Neural cell (in vitro differentiated cells): ENCODE data around the gene COQ7. TPM values are rescaled to one million over a fixed set of nuclear protein-coding genes. Genes with fewer than 3 reads are reported as not detected.

Experiments used
- H2AFZ ChIP-seq: fragments of 200-600, 300-800 bp; sonication (generic), shearing (Covaris generic); 2 replicates; pipeline ENCODE4 v1.6.0; 2014; ENCODE audit warnings: low read depth, mild to moderate bottlenecking, antibody characterized with exemption, low read length, moderate library complexity
- H3F3A ChIP-seq: fragments of 200-600 bp; shearing (Covaris generic); 2 replicates; pipeline ENCODE4 v1.6.1; 2016; ENCODE audit warnings: mild to moderate bottlenecking, moderate library complexity, mixed read lengths, antibody characterized with exemption, low read length; ENCODE audit not compliant: insufficient read depth, poor library complexity, severe bottlenecking
- H3K27ac ChIP-seq: fragments of 200-600, 300-800 bp; sonication (generic), shearing (Covaris generic); 2 replicates; pipeline ENCODE4 v1.5.1; 2014; ENCODE audit warnings: mild to moderate bottlenecking, low read length, moderate library complexity
- H3K27me3 ChIP-seq: fragments of 300-800, 200-600 bp; sonication (generic), shearing (Covaris generic); 2 replicates; pipeline ENCODE4 v1.6.0; 2014; ENCODE audit warnings: mild to moderate bottlenecking, low read depth, low read length, moderate library complexity; ENCODE audit not compliant: insufficient read depth
- H3K36me3 ChIP-seq: fragments of 300-800, 200-600 bp; sonication (generic), shearing (Covaris generic); 2 replicates; pipeline ENCODE4 v1.5.1; 2014; ENCODE audit warnings: mild to moderate bottlenecking, antibody characterized with exemption, low read length, moderate library complexity; ENCODE audit not compliant: insufficient read depth
- H3K4me2 ChIP-seq: fragments of 300-800, 200-600 bp; sonication (generic), shearing (Covaris generic); 2 replicates; pipeline ENCODE4 v1.6.0; 2014; ENCODE audit warnings: mild to moderate bottlenecking, low read length
- H3K4me3 ChIP-seq: fragments of 300-800, 200-600 bp; sonication (generic), shearing (Covaris generic); 2 replicates; pipeline ENCODE4 v1.5.1; 2014; ENCODE audit warnings: mild to moderate bottlenecking, low read length, moderate library complexity
- H3K79me2 ChIP-seq: fragments of 200-600 bp; shearing (Covaris generic); replicated peaks from 2 replicates; pipeline ENCODE4 v1.6.0; 2014; ENCODE audit warnings: mild to moderate bottlenecking, low read length, moderate library complexity; ENCODE audit not compliant: insufficient read depth
- H3K9ac ChIP-seq: fragments of 300-800, 200-600 bp; sonication (generic), shearing (Covaris generic); 2 replicates; pipeline ENCODE4 v1.6.1; 2016; ENCODE audit warnings: mild to moderate bottlenecking, low read length, mixed read lengths
- H3K9me2 ChIP-seq: fragments of 200-600 bp; shearing (Covaris generic); 2 replicates; pipeline ENCODE4 v1.6.1; 2016; ENCODE audit warnings: mild to moderate bottlenecking, low read length, mixed read lengths; ENCODE audit not compliant: insufficient read depth
- H3K9me3 ChIP-seq: fragments of 200-600, 300-800 bp; sonication (generic), shearing (Covaris generic); 2 replicates; pipeline ENCODE4 v1.6.1; 2016; ENCODE audit warnings: mild to moderate bottlenecking, mixed run types, low read length, moderate library complexity, mixed read lengths
- H4K20me1 ChIP-seq: fragments of 200-600 bp; shearing (Covaris generic); 2 replicates; pipeline ENCODE4 v1.6.1; 2016; ENCODE audit warnings: mild to moderate bottlenecking, mixed run types; ENCODE audit not compliant: insufficient read depth
- EP300 ChIP-seq: fragments of 450-650 bp; conservative IDR thresholded peaks from 2 replicates; pipeline ENCODE4 v1.6.1; 2014; ENCODE audit warnings: antibody characterized with exemption, mild to moderate bottlenecking, moderate library complexity; ENCODE audit not compliant: poor library complexity, severe bottlenecking
- EZH2 ChIP-seq: fragments of 200-600, 300-800 bp; shearing (Covaris generic), sonication (generic); IDR thresholded peaks from 2 replicates; pipeline ENCODE4 v1.6.1; 2014; ENCODE audit warnings: antibody characterized with exemption, low read length, borderline replicate concordance, mild to moderate bottlenecking; ENCODE audit not compliant: insufficient read depth, poor library complexity, severe bottlenecking
- MXI1 ChIP-seq: fragments of 450-650 bp; conservative IDR thresholded peaks from 2 replicates; pipeline ENCODE4 v1.6.1; 2014; ENCODE audit warnings: antibody characterized with exemption, mild to moderate bottlenecking; ENCODE audit not compliant: poor library complexity, severe bottlenecking
- POLR2AphosphoS5 ChIP-seq: IDR thresholded peaks from 2 replicates; pipeline ENCODE4 v1.6.1; 2012
- RAD21 ChIP-seq: fragments of 450-650 bp; conservative IDR thresholded peaks from 2 replicates; pipeline ENCODE4 v1.6.1; 2014; ENCODE audit warnings: antibody characterized with exemption, mild to moderate bottlenecking, moderate library complexity
- SMC3 ChIP-seq: fragments of 450-650 bp; conservative IDR thresholded peaks from 2 replicates; pipeline ENCODE4 v1.6.1; 2014; ENCODE audit warnings: antibody characterized with exemption, mild to moderate bottlenecking, moderate library complexity; ENCODE audit not compliant: poor library complexity
- TAF1 ChIP-seq: IDR thresholded peaks from 2 replicates; pipeline ENCODE4 v1.6.1; 2012; ENCODE audit warnings: low read depth
- polyA plus RNA-seq: library from polyadenylated mRNA; depleted of rRNA; stranded (reverse); fragments of >200 nt; gene quantifications from 2 replicates; pipeline ENCODE4 v1.2.3, GENCODE V29; 2014
- TF ChIP-seq, protein P1 (sequence below): IDR thresholded peaks from 2 replicates; pipeline ENCODE4 v1.6.1; 2012; ENCODE audit warnings: borderline replicate concordance
- TF ChIP-seq, protein P2 (sequence below): fragments of 450-650 bp; IDR thresholded peaks from 2 replicates; pipeline ENCODE4 v1.5.1; 2014; ENCODE audit warnings: antibody characterized with exemption, mild to moderate bottlenecking, moderate library complexity; ENCODE audit not compliant: poor library complexity, severe bottlenecking

COQ7 gene
- polyA plus RNA-seq, 1 donor from 2014 or later = 38.5 TPM

DNA sequence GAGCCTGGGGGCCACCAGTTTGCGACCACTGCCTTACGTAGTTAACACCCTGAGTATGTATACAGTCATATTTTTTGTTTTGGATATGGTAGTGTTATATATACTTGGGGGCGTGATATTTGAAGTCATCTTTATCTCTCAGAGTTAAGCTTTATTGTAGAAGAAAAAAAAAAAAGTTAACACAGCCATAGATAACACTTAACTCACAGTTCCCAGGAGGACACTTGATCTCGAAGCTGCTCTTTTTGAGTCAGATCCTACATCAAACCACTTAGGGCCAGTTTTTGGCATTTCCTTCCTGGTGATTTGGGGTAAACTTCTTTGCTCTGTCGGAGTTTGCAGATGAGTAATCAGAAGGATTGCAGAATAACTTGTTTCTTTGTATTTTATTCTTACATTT is 52.1 kb downstream of the COQ7 start:
- Histone ChIP-seq H2AFZ (no peak overlapping the region), H3K79me2 (no peaks in the 10 kb centered on the region), H3F3A (no peaks in the 10 kb centered on the region), H3K9me2 (no peaks in the 10 kb centered on the region), H3K27me3 (peaks cover 16% of the 10 kb centered on the region), H3K9ac (no peak overlapping the region), H3K4me2 (no peak overlapping the region), H3K27ac (no peak overlapping the region), H3K9me3 (no peaks in the 10 kb centered on the region), H4K20me1 (no peaks in the 10 kb centered on the region), H3K36me3 (no peaks in the 10 kb centered on the region), H3K4me3 (no peak overlapping the region)
- TF ChIP-seq EP300 (no peak), EZH2 (no peak), TAF1 (no peak), RAD21 (no peak), SMC3 (no peak), POLR2AphosphoS5 (no peak), MXI1 (no peak)
- TF ChIP-seq, protein P1, sequence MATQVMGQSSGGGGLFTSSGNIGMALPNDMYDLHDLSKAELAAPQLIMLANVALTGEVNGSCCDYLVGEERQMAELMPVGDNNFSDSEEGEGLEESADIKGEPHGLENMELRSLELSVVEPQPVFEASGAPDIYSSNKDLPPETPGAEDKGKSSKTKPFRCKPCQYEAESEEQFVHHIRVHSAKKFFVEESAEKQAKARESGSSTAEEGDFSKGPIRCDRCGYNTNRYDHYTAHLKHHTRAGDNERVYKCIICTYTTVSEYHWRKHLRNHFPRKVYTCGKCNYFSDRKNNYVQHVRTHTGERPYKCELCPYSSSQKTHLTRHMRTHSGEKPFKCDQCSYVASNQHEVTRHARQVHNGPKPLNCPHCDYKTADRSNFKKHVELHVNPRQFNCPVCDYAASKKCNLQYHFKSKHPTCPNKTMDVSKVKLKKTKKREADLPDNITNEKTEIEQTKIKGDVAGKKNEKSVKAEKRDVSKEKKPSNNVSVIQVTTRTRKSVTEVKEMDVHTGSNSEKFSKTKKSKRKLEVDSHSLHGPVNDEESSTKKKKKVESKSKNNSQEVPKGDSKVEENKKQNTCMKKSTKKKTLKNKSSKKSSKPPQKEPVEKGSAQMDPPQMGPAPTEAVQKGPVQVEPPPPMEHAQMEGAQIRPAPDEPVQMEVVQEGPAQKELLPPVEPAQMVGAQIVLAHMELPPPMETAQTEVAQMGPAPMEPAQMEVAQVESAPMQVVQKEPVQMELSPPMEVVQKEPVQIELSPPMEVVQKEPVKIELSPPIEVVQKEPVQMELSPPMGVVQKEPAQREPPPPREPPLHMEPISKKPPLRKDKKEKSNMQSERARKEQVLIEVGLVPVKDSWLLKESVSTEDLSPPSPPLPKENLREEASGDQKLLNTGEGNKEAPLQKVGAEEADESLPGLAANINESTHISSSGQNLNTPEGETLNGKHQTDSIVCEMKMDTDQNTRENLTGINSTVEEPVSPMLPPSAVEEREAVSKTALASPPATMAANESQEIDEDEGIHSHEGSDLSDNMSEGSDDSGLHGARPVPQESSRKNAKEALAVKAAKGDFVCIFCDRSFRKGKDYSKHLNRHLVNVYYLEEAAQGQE = no peak
- TF ChIP-seq, protein P2, sequence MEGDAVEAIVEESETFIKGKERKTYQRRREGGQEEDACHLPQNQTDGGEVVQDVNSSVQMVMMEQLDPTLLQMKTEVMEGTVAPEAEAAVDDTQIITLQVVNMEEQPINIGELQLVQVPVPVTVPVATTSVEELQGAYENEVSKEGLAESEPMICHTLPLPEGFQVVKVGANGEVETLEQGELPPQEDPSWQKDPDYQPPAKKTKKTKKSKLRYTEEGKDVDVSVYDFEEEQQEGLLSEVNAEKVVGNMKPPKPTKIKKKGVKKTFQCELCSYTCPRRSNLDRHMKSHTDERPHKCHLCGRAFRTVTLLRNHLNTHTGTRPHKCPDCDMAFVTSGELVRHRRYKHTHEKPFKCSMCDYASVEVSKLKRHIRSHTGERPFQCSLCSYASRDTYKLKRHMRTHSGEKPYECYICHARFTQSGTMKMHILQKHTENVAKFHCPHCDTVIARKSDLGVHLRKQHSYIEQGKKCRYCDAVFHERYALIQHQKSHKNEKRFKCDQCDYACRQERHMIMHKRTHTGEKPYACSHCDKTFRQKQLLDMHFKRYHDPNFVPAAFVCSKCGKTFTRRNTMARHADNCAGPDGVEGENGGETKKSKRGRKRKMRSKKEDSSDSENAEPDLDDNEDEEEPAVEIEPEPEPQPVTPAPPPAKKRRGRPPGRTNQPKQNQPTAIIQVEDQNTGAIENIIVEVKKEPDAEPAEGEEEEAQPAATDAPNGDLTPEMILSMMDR = no peak

DNA sequence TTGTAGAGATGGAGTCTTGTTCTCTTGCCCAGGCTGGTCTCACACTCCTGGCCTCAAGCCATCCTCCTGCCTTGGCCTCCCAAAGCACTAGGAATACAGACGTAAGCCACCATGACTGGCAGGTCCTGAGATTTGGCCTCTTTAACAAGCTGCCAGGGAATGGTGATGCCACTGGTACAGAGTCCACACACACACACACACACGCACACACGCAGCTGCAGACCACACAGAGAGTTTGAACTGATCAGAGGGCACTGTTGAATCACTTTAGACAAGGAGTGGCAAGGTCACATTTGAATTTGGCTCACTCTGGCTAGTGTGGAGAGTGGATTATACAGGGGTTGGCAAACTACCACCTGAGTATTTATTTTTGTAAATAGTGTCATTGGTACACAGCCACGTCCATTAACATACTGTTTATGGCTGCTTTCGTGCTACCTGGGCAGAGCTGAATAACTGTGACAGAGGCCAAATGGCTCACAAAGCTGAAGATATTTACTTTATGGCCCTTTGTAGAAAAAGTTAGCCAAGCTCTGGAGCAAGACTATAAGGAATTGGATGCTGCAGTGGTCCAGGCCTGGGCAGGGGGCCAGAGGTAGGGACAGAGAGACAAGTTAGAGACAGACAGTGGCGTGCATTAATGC is 56.2 kb downstream of the COQ7 start:
- no peaks in the 10 kb centered on the region for H4K20me1 ChIP-seq
- H3K79me2 ChIP-seq = no peaks in the 10 kb centered on the region
- H3K4me2 ChIP-seq = no peak overlapping the region
- H3K9me3 ChIP-seq = no peaks in the 10 kb centered on the region
- TF ChIP-seq, protein P1 = no peak
- TF ChIP-seq MXI1 (no peak), EP300 (no peak), SMC3 (no peak), EZH2 (no peak), RAD21 (no peak), TAF1 (no peak), POLR2AphosphoS5 (no peak)
- TF ChIP-seq, protein P2 = no peak
- H2AFZ ChIP-seq = no peak overlapping the region
- no peak overlapping the region for H3K27ac ChIP-seq
- H3K4me3 ChIP-seq = no peak overlapping the region
- no peaks in the 10 kb centered on the region for H3K36me3 ChIP-seq
- no peak overlapping the region for H3K9ac ChIP-seq
- no peaks in the 10 kb centered on the region for H3K27me3 ChIP-seq
- no peaks in the 10 kb centered on the region for H3F3A ChIP-seq
- H3K9me2 ChIP-seq = no peaks in the 10 kb centered on the region
